Transverse colon (tissue), 3 donors: ENCODE measurements around the gene SPATA24.

Experiments
- CTCF ChIP-seq, 5 experiments: fragments of 200-600 bp in 3 of 5; fragments of 450-650 bp in 2 of 5; sonication (generic) in 3 of 5; IDR thresholded peaks; 1 replicate in 2 of 5; 2 replicates in 3 of 5; pipeline ENCODE4 v1.5.1; 2016 to 2017; ENCODE audit warnings: antibody characterized with exemption in 5 of 5, inconsistent platforms in 3 of 5, mild to moderate bottlenecking in 2 of 5, moderate library complexity in 1 of 5
- EP300 ChIP-seq: sonication (generic); formaldehyde crosslinking; IDR thresholded peaks from one replicate; pipeline ENCODE4 v1.6.1; 2017; ENCODE audit warnings: antibody characterized with exemption, low read depth
- POLR2A ChIP-seq: fragments of 450-650 bp; IDR thresholded peaks from one replicate; pipeline ENCODE4 v1.6.1; 2016; ENCODE audit warnings: antibody characterized with exemption, mild to moderate bottlenecking, moderate library complexity

GRCh38 chr5:139397921-139398320 lies 6.0 kb downstream of the SPATA24 start:
- TF ChIP-seq CTCF (IDR thresholded peaks at IDR 0.05) (no peak), POLR2A (no peak), EP300 (no peak)
